KOPT-K1 (cell line): ENCODE results near the gene MANSC4.

ENCODE experiments used
- H3K27ac ChIP-seq: fragments of 200-600 bp; sonication (generic); 2 replicates; pipeline ENCODE4 v1.5.1; 2016; ENCODE audit warnings: antibody characterized with exemption, mild to moderate bottlenecking, low read depth, low read length; ENCODE audit not compliant: poor library complexity, severe bottlenecking
- H3K36me3 ChIP-seq: fragments of 200-600 bp; sonication (generic); 2 replicates; pipeline ENCODE4 v1.5.1; 2017; ENCODE audit warnings: antibody characterized with exemption, mild to moderate bottlenecking, low read length, moderate library complexity; ENCODE audit not compliant: insufficient read depth
- H3K9me3 ChIP-seq: fragments of 200-600 bp; sonication (generic); 2 replicates; pipeline ENCODE4 v1.5.1; 2017; ENCODE audit warnings: antibody characterized with exemption, low read length, mild to moderate bottlenecking; ENCODE audit not compliant: insufficient read depth, poor library complexity, severe bottlenecking

The MANSC4 gene

DNA sequence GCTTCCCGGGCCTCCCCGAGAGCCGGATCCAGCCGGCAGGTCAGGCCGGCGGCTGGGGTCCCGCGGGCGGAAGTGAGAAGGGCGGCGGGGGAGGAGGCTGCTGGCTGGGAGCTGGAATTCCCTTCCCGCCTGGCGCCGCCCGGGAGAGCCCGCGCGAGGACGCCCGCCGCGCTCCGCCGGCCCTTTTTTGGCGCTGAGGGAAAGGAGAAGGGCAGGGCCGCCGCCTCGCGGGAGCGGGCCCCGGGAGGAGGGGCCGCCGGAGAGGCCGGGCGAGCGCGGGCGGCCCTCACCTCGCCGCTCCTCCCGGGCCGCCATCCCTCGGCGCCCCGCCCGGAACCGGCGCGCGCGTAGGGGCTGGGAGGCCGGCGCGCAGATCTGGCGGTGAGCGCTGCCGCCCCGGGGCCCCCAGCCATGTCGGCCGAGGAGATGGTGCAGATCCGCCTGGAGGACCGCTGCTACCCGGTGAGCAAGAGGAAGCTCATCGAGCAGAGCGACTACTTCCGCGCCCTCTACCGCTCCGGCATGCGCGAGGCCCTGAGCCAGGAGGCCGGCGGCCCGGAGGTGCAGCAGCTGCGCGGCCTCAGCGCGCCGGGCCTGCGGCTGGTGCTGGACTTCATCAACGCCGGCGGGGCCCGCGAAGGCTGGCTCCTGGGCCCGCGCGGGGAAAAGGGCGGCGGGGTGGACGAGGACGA lies at the start of gene MANSC4, which contains the start of gene KLHL42:
MANSC4 (minus strand) TSS at position 317 of the 692 bp plus-strand sequence. CDS start 8,960 bp downstream, outside the sequence.
KLHL42 (plus strand) TSS at position 314 of the 692 bp plus-strand sequence; CDS start at position 412, 98 bp downstream.
- Histone ChIP-seq H3K27ac (peak within 1 kb of the TSS; percentile 85), H3K36me3 (peaks cover 11% of the 10 kb centered on the region), H3K9me3 (no peaks in the 10 kb centered on the region)

DNA sequence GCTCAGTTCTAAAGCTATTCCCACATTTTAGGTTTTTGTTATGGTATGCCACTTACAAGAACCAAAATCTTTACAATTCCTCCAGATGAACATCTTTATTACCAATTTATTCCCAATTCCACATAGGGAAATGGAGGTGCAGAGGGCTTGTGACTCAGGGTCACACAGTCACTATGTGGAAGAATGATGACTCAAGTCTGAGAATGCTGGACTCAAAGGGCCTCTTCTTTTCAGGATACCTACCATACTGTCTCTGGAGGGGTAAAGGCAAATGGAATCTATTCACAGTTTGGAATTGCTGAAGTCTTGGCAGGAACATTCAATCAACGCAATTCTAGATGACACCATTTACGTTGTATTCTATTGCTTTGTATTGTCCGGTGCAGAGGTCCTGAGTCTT lies 48.2 kb upstream of the MANSC4 start:
- Histone ChIP-seq H3K36me3 (no peaks in the 10 kb centered on the region), H3K27ac (no peak overlapping the region), H3K9me3 (no peaks in the 10 kb centered on the region)

DNA sequence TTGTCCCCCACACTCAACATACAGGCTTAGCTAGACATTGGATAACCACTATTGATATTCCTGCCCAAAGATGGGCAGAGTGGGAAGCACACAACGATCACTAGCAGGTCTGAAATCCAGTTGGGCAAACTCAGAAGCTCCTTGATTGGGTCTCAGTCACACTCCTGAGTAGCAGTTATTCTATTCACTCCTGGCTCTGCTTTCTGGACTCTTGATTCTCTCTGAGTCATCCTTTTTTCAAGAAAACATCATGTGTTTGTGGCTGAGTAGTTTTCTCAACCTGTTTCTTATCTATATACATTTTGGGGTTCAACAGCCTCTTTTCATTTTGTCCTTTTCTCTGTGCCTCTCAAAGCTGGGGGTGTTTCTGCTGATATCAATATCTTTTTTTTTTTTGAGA lies 46.0 kb upstream of the MANSC4 start:
- H3K9me3 ChIP-seq = no peaks in the 10 kb centered on the region
- H3K27ac ChIP-seq = no peak overlapping the region
- no peaks in the 10 kb centered on the region for H3K36me3 ChIP-seq

DNA sequence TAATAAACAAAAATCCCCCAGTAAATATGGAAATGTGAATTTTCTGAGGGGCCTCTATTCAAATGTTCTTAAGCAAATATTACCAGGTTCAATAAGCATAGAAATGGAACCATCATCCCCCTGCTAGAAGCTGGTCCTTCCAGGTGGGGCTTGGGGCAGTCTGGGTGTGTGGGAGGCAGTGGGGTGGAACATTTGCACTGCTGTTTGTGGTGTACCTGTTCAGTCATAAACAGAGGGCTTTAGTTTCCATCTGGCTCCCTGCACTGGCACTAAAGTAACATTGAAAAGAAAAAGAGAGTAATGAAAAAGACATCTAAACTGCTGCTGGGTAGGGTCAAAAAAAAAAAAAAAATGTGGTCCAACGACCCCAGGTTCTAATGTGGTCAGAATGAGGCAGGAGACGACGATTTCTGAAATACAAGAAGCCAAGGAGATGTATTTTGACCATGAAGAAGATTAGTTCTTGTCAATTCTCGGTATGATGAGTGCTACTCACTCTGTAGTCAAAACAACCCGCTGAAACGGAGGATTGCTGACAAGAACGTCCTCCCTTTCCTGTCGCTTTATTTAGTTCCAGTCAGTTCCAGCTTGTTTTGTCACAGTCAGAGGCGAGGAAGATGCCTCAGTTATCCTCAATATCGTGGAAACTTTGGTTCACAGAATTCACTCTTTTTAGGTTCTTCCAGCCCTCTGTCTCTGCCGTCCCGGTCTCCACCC lies 44.2 kb upstream of the MANSC4 start:
- Histone ChIP-seq H3K27ac (no peak overlapping the region), H3K36me3 (no peaks in the 10 kb centered on the region), H3K9me3 (no peaks in the 10 kb centered on the region)

DNA sequence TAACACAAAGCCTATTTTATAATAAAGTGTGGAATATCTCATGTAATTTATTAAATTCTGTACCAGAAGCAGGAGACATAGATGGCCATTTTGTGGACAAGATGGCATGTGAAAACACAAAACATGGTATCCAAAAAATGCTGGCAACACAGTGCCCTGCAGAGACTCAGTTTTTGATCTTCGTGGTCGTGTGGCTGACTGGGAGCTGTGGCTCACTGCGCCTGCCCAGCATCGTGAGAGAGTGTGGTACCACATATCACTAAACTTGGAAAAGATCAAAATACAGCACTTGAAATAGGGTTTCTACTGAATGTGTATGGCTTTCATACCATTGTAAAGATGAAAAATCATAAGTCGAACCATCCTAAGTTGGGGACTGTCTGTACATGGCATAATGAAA lies 43.0 kb upstream of the MANSC4 start:
- Histone ChIP-seq H3K27ac (no peak overlapping the region), H3K36me3 (no peaks in the 10 kb centered on the region), H3K9me3 (no peaks in the 10 kb centered on the region)

DNA sequence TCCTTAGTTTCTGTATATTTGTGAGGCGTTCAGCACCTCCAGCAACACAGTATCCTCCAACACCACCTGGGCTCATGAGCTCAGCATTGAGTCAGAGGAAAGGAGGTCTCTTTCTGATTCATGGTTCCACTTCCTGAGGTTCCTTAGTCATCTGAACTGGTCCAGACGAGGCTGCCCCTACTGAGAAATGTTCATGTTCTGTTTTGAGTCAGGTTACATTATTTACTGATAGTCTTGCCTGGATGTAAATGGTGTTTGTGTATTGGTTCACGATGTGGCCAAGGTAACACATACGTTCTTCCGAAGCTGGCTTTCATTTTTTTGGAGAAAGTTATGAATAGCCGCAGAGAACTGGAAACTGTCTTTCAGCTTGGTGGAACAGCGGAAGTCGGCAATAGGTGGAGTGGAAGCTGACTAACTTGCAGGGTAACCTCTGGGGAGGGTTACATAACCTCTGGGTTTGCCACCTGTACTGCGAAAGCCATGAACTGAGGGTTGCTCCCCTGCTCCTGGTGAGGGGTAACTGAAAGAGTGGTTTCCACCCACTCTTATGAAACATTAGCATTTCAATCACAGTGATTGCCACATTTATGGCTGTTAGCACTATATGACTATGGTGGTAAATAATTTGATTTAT lies 42.2 kb upstream of the MANSC4 start:
- Histone ChIP-seq H3K27ac (no peak overlapping the region), H3K9me3 (no peaks in the 10 kb centered on the region), H3K36me3 (no peaks in the 10 kb centered on the region)

DNA sequence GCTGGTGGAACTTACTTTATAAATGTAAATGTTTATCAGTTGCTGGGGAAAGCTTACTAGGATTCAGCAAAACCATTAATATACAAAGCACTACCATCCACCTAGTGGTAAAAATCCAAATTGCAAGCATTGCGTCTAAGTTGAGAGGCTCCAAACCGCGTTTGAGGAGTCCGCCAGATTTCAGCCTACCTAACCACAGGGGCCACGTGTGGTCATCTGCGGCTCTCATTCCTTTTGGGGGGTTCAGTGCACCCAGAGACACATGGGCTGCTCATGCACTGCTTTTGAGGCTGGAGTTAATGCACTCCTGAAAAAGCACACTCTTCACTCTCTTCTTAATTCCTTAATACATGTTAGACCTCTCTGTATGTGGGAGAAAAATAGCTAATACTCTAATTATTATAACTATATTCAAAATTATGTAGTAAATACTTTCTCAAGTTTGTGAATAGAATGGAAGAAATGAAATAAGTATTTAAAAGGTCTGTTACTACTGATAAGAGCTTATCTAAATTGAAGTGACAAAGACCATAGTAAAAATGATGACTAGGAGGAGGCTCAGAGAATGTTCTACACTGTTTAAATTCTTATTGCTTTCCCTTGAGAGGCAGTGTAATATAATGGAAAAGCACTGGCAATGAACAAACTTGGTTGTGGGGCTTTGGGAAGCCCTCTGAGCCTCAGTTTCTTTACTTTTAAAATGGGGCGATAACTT lies 41.4 kb upstream of the MANSC4 start:
- no peaks in the 10 kb centered on the region for H3K9me3 ChIP-seq
- H3K36me3 ChIP-seq = no peaks in the 10 kb centered on the region
- H3K27ac ChIP-seq = no peak overlapping the region

DNA sequence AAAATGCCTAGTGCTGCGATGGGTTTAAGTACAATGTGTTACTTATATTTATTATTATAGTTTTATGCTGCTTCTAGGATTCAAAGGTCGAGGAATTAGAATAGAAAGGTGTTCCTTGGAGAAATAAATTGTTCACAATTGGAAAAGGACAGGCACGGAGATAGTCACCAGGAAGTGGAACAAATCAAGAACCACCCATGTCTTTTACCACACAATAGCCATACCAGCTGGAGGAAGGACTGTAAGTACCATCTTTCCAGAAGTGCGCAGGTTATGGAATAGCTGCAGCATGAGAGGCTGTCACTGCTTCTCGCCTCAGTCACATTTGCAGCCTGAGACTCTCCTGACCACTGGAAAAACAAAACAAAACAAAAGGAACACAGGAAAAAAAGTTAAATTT lies 40.5 kb upstream of the MANSC4 start:
- H3K9me3 ChIP-seq = no peaks in the 10 kb centered on the region
- no peaks in the 10 kb centered on the region for H3K36me3 ChIP-seq
- H3K27ac ChIP-seq = no peak overlapping the region

DNA sequence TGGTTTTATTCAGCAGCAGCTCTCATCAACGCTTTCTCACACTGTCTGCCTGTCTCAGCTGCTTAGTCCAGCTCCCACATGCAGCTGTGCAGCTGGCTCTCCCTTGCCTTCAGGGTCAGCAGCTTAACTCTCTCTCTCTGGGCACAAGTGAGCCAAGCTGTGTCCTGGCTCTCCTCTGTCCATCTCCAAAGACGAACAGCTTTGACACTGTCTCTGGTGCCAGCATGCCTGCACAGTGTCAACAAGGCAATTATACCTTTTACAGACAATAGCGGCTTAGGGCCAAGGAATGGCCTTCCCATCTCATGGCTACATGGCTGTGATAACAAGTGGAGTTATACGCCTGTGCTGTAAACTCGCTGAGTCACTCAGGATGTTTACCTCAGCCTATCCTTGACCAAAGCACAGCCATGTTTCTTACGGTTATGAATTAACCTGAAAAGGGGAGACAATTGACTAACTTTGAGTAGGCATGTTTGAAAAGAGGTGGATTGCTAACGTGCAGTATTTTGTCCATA lies 38.4 kb upstream of the MANSC4 start:
- Histone ChIP-seq H3K36me3 (no peaks in the 10 kb centered on the region), H3K9me3 (no peaks in the 10 kb centered on the region), H3K27ac (no peak overlapping the region)

DNA sequence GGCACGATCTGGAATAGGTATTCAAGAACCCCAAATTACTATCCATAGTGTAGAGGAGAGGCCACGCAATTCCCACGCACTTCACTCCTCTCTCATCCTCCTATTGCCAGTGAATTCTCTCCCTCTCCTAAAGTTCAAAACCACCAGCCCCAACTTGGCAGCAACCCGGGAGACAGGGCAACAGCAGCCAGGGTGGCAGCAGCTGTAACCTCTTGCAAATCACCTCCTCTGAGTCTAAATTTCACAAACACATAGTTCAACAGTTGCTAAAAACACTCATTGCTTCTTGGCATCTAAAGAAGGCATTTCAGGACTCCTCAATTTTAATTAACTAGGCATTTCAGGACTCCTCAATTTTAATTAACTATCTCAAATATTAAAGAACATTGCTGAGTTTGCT lies 37.7 kb upstream of the MANSC4 start:
- Histone ChIP-seq H3K9me3 (no peaks in the 10 kb centered on the region), H3K36me3 (no peaks in the 10 kb centered on the region), H3K27ac (no peak overlapping the region)

DNA sequence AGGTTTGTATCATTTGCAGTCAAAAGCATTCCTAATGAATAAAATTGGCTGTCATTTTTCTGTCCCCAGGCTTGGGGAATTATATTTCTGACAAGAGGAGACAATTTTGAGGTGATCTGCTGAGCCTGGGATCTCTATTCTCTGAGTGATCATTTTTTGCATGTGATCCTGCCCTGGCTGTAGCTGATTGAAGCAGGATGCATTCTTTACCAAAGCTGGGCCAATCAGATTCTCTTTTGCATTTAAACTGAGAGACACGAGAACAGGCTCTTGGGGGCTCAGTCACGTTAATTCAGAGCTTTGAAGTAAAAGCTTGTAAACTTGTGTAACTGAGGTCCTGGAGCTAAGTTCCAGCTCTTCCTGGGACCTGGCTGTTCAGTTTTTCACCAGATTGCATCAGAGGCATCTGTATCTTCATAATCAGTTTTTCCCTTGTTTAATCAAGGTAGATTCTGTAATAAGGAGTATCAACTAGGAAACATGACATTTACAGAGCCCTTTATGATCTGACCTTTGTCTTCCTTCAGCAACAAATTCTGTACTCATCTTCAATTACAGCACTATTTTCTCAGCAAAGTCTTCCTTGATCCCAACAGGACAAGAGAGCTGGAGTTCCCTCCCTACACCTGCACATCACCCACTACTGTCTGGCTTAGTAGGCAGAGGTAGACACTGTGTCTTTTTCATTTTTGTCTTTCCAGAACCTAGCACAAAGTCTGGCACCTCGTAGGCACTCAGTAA lies 35.0 kb upstream of the MANSC4 start:
- H3K27ac ChIP-seq = no peak overlapping the region
- H3K36me3 ChIP-seq = no peaks in the 10 kb centered on the region
- H3K9me3 ChIP-seq = no peaks in the 10 kb centered on the region

DNA sequence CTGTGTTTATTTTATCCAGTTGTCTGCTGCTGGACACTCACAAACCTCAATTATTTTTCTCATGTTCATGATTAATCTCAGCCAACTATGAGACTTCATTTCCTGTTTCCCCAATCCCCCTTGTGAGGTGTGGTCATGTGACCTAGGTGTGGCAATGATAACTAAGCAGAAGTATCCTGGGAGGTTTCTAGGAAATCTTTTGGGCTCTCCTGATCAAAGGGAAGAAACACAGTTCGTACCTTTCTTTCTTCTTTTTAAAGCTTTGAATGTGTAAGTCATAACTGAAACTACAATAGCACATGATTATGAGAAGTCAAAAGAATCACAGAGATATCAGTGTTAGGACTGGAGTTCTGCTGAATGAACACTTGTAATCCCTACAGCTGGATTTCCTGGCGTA lies 34.4 kb upstream of the MANSC4 start:
- H3K9me3 ChIP-seq = no peaks in the 10 kb centered on the region
- no peaks in the 10 kb centered on the region for H3K36me3 ChIP-seq

DNA sequence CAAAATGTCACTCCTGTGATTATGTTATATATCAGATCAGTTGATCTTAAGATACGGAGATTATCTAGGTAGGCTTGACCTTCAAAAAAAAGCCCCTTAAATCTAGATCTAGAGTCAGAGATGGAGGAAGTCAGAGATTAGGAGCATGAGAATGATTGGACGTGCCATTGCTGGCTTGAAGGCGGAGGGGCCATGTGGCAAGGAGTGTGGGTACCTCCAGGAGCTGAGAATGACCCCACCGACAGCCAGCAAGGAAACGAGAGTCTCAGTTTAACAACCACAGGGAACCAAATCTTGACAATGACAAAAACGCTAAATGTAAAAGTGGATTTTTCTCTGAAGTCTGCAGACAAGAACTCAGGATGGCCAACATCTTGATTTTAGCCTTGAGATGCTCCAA lies 32.5 kb upstream of the MANSC4 start:
- no peak overlapping the region for H3K27ac ChIP-seq
- no peaks in the 10 kb centered on the region for H3K36me3 ChIP-seq
- no peaks in the 10 kb centered on the region for H3K9me3 ChIP-seq

More for the DNA sequence above, 34.4 kb upstream of the MANSC4 start:
- no peak overlapping the region for H3K27ac ChIP-seq

DNA sequence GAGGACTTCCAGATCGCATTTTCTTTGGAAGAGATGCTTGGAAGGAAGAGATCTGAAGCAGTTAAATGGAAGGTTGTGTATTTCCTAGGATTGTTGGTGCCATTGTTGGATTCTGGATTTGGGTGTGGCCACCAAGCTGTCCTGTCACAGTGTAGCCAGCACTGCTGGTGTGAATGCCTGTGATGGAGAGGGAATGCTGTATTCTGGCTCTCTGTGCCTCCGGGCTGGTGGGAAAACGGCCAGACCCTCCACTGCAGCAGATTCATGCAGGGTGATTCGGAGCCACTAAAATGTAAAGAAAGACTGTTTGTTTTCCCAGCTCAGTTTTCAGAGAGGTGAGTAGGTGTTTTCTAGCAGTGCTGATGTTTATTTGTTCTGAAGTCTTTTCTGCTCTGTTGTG lies 30.7 kb upstream of the MANSC4 start:
- Histone ChIP-seq H3K9me3 (no peaks in the 10 kb centered on the region), H3K27ac (no peak overlapping the region), H3K36me3 (no peaks in the 10 kb centered on the region)
